Suppressor macrophage treated with lipopolysaccharide for 4 hours (primary cell): ENCODE data around the gene SPRR4.

Source experiments
- DNase-seq: peaks from one replicate; pipeline ENCODE4 v3.0.0-alpha.2; 2020

The SPRR4 gene, protein sequence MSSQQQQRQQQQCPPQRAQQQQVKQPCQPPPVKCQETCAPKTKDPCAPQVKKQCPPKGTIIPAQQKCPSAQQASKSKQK

DNA sequence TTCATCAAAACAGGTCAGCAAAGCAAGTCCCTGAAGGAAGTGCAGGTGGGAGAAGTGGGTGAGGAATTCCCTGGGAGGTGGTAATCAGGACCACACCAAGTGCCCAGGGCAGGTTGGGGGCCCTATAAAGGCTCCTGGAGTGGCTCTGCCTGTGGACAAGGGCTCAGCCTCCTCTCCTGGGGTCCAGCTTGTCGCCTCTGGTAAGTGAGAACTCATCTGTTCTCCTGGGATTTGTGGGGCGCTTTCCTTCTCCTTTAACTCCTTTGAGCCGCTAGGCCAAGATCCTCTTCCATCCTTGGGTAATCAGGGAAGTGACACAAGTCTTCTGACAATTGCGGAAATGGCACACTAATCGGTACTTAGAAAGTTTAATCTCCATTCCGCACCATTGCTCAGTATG, at the start of gene SPRR4:
TSS of gene SPRR4 (plus strand) at position 154 of the 400 bp plus-strand sequence. CDS start 1,243 bp downstream, outside the sequence.
- no peak for DNase-seq

- no peak for DNase-seq
Measured at GRCh38 chr1:152924191-152924590, 46.3 kb upstream of the SPRR4 start.

DNA sequence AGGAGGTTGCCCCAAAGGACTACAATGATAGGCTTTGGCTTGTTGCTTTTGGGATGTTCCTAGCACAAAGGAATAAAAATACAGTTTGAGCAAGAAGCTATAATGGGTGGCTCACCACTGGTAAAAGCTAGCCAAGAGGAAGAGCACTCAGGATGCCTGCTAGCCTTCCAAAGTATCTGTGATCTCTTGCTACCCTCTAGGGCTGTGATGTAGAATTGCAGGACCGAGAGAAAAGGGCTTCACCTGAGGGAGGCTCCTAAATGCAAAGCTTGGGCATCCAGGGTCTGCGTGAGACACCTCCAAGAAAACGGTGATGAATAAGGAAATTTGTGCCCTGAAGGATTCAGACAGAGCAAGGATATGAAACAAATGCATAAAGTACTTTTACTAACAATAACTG, 44.4 kb upstream of the SPRR4 start:
- DNase-seq: peak; percentile 16

DNA sequence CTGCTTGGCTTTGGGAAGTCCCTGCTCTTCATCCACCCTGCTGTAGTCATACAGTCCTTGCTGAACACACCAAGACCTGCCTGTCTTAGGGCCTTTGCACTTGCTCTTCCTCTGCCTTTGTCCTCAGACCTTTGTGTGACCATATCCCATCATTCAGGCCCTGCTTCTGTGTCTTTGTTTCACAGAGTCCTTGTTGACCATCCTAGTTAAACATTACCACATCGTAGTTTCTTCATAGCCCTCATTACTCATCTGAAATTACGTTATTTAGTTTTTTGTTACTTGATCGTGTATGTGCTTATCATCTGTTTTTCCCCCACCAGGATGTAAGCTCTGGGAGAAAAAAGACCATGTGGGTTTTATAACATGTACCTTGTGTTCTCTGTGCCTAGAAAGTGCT, 41.8 kb upstream of the SPRR4 start:
- DNase-seq: no peak

- no peak for DNase-seq
Measured at GRCh38 chr1:152932170-152932811, 38.2 kb upstream of the SPRR4 start.

DNA sequence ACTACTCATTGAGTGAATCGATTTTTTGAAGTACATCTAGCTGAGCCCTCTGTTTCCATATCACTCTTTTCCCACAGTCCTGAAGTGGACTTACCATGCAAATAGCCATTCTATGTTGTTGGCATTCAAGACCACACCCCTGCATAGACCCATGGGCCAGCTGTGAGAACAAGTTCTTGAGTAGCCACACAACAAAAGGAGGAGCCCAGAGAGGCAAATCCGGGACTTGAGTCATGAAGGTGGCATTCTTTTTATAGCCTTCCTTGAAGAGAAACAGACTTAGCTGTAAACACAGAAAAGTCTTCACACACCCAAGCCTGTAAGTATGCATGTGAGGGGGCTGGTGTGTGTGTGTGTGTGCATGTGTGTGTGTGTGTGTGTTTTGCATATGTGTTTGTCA, 37.3 kb upstream of the SPRR4 start:
- DNase-seq: no peak

DNA sequence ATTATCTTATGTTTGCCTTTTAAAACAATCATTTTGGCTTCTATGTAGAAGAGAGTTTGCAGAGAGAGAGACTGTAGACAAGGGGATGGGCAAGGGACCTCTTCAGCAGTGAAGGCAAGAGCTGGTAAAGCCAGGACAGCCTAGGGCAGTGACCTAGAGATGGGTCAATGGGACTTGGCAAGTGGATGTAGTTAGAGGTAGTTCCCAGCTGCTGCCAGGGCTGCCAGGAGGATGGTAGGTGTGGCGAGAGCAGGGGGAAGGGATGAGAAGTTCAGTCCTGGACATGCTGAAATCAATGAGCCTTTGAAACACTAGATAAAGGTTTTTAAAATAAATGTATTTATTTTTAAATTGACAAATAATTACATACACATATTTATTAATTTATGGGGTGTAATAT, 29.8 kb upstream of the SPRR4 start:
- no peak for DNase-seq

GRCh38 chr1:152941037-152941711, 29.3 kb upstream of the SPRR4 start:
- no peak for DNase-seq

DNA sequence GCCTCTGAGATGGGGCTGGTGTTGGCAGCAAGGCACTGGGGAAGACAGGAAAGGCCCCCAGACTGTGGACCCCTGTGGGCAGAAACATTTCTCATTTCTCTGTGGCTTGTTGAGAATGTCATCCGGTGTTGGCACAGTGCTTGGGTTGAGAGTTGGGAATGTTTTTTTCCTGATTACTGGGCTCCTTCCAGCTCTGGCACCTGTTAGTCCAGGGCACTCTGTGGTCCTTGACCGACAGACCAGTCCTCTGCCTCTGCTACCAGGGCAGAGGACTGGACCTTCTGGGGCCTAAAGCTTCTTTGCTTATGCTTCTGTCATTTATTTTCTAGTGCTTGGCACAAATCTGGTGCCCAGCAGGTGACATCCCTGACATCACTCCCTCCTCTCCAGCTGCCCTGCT, 28.3 kb upstream of the SPRR4 start:
- DNase-seq: no peak

- DNase-seq: no peak
Measured at GRCh38 chr1:152946248-152946647, 24.2 kb upstream of the SPRR4 start.

DNA sequence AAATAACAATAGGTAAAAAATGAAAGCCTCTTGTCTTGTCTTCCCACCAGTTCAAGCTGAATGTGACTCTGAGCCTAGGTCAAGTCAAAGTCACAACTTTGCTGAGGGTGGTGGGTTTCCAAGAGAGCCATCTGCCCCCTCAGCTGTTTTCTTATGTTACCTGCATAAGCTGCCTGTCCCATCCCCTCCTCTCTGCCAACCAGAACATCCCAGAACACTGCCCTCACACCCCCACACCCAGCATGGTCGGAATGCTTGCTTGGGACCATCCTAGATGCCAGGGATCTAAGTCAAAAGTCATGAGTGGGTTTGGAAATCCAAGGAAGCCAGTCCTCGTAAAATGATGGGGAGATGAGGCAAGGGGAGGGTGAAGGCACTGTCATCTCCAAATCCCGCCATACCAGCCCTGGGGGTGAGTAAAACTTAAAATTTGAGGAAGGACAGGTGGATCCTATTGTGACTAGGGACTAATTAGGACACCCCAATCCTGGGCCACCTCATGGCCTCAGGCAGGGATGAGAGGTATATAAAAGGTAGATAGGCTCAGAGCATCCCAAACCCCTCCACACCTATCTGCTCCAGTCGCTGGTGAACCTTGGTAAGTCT, 23.7 kb upstream of the SPRR4 start, which contains the start of gene SPRR5:
TSS of gene SPRR5 (plus strand) at position 556 of the 606 bp plus-strand sequence. CDS start 1,349 bp downstream, outside the sequence.
- DNase-seq: no peak

GRCh38 chr1:152951711-152952110, 18.7 kb upstream of the SPRR4 start:
- no peak for DNase-seq

DNA sequence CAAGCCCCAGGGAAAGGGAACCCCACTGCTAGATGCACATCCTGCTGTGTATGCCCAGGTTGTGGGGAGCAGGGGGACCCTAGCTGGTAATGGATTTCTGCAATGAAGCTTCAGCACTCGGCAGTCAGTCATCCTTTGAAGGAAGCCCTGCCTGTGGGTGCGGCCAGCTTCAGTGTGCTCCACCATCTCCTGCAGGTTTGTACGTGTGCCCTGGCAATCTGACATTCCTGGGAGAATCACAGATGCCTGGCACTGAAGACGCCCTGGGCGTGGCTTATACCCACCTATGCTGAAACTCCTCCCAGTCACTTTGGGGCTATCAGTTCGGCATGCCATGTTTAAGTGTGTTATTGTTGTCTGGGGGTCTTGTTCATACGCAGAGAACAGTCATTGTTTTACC, 16.7 kb upstream of the SPRR4 start:
- no peak for DNase-seq

GRCh38 chr1:152954436-152954835, 16.0 kb upstream of the SPRR4 start:
- no peak for DNase-seq

GRCh38 chr1:152957561-152957960, 12.9 kb upstream of the SPRR4 start:
- DNase-seq: no peak

GRCh38 chr1:152959273-152959672, 11.2 kb upstream of the SPRR4 start:
- DNase-seq: no peak

DNA sequence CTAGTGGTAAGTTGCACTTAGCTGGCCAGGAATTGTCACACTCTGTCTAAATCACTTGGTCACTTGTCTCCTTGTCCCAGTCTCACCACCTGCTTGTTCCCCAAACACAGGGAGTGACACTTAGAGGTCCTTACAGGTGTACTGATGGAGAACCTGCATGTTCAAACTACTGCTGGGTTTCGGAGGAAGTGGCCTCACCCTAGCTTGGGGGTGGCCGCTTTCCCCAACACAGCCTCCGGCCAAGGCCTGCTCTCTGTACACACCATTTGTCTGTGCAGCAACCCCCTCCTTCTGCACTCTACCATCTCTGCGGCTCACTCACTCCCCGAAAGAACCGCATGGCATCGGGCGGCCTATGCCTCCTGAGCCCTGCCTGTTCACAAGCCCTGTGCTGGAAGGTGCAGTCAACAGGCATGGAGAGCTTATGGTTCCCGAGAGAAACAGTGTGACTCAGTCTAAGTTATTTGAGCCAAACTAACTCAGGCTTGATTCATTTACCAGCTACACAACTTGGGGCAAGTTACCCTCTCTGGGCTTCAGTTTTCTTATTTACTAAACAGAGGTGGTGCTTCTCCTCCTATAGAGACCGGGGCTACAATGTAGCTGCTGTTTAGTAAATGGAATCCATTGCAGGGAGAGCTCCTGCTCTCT, 10.5 kb upstream of the SPRR4 start:
- DNase-seq: no peak

DNA sequence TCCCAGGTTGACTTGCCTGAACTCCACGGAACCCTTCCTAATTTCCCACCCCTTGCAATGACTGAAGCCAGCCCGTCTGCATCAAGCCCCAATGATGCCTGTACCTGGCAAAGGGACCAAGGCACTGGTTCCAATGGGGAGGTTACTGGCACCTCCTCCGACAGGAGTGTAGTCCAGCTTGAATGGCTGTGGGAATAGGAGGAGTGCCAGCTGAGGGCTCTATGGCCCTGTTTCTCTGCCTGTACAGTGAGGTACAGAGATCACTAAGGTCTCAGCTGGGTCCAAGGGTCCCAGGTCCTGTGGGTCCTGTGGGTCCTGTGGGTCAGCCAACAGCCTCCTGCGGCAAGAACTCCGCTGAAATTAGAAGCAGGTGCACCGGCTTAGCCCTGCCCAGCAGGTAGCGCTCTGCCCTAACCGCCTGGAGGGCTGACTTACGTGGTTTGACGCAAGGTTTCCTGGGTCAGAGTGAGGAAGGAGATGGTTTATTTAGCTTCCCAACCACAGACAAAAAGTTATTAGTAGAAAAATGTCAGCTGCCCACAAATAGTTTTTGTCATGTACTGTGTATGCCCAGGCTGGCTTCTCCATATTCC, 9.9 kb upstream of the SPRR4 start:
- no peak for DNase-seq

- no peak for DNase-seq
Measured at GRCh38 chr1:152961226-152961891, 9.1 kb upstream of the SPRR4 start.

- DNase-seq: no peak
Measured at GRCh38 chr1:152962876-152963415, 7.5 kb upstream of the SPRR4 start.

DNA sequence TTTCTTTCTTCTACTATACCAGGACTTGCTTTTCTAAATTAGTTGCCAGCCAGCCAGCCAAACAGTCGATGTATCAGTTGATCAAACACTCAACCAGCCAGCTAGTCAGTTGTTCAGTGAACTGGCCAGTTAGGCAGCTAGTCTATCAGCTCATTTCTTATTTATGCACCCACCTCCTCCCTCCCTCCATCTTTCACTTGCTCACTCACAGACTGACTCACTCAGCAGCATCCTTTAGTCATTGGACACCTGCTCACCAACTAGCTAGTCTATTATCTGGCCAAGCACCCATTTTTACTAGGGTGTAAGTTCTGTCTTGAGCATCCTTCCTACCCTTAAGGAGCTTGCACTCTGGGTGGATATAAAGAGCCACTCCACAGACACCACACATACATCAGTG, 5.9 kb upstream of the SPRR4 start:
- no peak for DNase-seq

GRCh38 chr1:152965853-152966252, 4.6 kb upstream of the SPRR4 start:
- no peak for DNase-seq
